Activated CD4-positive, CD25-positive, alpha-beta regulatory T cell treated with anti-CD3 and anti-CD28 coated beads, Interleukin-2, amount 50 U/mL, for 16 hours (primary cell): ENCODE data around the gene KIRREL3.

Experiments used
- DNase-seq: peaks from one replicate; pipeline ENCODE4 v3.0.0-alpha.2; 2020; ENCODE audit warnings: low read depth, low spot score

The KIRREL3 gene

DNA sequence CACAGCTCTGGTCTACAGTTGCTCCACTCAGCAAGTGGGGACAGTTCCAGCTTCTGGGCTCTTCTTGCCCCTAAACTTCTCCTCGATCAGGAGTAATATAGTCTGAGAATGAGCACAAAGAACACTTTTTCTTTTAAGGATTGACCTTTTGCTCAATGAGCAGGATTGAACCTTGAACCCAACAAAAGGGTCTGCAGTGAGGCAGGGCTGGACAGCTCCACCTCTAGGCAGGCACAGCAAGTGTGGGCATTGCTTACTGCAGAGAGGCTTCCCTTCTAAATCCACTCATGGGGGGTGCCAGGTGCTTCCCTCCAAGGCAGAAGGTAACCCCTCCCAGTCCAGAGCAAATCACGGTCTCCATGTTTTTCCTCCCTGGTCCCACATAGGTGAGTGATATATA, 365.6 kb downstream of the KIRREL3 start:
- no peak for DNase-seq

- DNase-seq: no peak
These were observed 367.2 kb downstream of the KIRREL3 start for GRCh38 chr11:126633330-126633729.

GRCh38 chr11:126630893-126631798, 369.4 kb downstream of the KIRREL3 start:
- no peak for DNase-seq

DNA sequence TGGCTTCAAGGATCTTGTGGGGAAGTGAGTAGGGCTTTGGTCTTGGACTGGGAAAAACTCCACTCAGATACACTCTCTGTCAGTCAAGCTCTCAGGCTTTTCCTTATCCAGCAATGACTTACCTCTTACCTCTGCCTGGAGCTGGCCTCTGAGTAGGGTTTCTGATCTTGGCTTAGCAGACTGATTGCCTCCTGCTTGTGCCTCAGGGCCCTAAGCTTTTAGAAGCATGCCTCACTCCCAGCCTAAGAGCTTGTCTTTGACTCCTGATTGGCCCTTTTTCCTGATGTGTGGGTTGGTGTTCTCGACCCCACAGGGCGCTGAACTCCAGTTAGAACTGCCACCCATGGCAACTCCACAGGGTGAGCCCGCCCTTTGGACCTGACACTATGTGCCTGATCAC, 370.1 kb downstream of the KIRREL3 start:
- DNase-seq: no peak

DNA sequence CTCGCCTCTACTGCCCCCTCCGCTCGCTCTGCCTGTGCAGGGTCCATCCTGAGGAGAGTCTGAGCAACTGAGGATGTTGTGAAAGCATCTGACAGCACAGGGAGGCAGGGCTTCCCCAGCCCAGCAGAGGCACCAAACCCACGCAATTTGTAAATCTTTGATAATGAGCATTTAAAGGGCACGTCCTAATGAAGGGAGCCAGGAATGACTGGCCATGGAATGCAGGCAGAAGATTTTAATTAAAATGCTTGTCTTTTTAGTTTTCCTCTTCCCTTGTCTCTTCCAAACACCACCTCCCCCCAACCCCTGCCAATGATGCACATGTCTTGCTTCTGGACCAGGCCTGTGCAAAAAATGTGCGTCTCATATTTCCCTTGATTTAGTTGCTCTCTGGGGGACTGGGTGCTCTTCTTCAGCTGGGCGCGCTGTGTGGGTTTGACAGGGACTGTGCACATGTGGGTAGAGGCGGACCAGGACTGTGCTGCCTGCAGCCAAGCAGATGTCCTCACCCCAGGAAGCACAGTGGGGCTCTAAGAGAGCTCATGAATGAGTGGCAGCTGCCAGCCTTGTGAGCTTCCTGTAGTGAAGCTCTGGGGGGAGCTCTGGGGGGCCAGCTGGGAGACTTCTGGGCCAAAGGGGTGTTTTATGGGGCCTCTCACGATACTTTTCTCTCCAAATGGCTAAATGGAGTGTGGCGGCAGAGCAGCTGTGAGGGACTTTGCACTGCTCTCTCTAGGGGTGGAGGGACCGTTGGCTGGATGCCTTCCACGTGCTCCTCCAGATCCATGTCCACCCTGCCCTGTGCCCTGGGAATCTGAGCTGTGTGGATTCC, 371.6 kb downstream of the KIRREL3 start:
- DNase-seq: no peak

DNA sequence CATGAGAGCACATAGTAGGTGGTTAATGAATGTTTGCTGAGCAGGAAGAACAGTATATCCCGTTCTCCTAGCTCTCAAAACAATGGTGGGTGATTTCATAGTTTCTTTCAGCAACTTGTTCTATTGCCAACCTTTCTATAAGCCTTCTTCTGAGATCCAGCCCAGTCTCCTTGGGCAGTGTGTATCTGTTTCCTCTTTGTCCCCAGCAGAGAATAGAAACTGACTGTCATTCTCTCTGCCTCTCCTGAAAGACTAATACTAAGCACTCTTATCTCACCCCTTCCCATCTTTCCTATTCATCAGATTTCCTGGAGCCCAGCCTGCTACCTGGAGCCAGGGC, 372.1 kb downstream of the KIRREL3 start:
- DNase-seq: no peak

DNA sequence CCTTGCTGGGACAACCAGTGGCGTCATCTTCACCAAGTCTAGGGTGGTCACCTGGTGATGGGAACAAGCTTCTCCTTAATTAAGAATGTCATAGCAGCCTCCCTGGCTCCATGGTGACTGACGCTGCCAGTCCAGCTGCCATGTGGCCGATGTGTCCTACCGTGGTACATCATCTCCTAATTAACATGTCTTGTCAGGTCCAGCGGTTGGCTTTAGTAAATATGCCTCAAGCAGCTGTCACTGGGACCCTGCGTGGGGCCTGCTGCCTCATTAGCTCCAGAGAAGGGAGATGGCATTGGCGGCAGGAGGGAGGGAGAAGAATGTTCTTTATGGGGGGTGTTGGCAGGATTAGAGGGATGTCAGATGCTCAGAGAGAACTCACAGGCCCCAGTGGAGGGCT, 373.1 kb downstream of the KIRREL3 start:
- no peak for DNase-seq

GRCh38 chr11:126624506-126624905, 376.1 kb downstream of the KIRREL3 start:
- no peak for DNase-seq

DNA sequence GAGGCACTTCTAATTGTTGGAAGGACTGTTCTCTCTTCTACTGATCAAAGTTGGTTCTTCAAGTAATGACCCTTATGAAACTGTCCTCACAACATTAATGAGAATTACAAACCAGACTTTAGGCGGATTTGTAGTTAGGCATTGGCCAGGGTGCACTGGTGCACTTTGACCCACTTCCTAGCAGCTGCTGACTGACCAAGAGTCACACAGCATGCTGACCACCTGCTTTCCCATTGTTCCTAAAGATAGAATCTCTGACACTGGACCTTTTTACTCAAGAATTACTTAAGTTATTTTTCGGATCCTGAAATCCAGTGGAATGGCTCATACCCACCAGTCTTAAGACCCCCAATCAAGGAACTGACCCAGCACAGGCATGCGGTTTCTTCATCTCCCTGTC, 381.1 kb downstream of the KIRREL3 start:
- no peak for DNase-seq

DNA sequence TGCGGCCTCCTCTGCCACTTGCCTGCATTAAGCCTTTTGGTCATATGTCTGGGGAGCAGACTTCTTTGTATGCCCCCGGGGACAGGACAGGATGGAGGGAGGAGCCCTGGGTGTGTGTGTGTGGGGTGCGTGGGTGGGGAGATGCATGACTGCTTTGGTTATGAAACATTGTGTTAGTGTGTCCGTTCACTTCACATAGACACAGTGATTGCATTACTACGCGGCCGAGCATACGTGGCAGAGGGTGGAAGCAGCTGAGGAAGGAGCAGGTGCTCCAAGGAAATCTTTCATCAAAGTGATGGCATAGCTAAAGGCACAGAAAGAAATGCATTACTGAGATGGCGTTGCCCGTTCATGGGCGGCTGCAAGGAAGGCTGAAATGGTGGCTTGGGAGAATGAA, 384.7 kb downstream of the KIRREL3 start:
- no peak for DNase-seq

GRCh38 chr11:126613272-126613671, 387.3 kb downstream of the KIRREL3 start:
- DNase-seq: no peak

- no peak for DNase-seq
These were observed 387.9 kb downstream of the KIRREL3 start for GRCh38 chr11:126612671-126613070.

DNA sequence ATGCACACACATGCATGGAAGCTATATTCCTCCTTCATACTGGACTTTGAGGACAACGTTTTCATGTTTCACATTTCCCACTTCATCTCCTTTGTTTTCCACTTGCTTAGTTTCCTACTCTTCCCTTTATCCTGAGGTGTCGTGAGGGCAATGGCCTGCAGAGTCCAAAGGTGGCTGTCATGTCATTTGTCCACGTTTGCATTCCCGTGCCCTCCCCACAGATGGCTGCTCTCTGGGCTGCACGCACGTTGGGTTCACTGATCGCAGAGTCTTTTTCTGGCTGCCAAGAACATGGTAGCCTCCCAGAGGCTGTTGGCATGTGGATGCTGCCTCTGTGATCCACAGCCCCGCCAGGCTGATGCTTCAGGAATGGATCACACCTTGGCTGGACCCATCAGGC, 389.1 kb downstream of the KIRREL3 start:
- no peak for DNase-seq

GRCh38 chr11:126608658-126609057, 391.9 kb downstream of the KIRREL3 start:
- no peak for DNase-seq

DNA sequence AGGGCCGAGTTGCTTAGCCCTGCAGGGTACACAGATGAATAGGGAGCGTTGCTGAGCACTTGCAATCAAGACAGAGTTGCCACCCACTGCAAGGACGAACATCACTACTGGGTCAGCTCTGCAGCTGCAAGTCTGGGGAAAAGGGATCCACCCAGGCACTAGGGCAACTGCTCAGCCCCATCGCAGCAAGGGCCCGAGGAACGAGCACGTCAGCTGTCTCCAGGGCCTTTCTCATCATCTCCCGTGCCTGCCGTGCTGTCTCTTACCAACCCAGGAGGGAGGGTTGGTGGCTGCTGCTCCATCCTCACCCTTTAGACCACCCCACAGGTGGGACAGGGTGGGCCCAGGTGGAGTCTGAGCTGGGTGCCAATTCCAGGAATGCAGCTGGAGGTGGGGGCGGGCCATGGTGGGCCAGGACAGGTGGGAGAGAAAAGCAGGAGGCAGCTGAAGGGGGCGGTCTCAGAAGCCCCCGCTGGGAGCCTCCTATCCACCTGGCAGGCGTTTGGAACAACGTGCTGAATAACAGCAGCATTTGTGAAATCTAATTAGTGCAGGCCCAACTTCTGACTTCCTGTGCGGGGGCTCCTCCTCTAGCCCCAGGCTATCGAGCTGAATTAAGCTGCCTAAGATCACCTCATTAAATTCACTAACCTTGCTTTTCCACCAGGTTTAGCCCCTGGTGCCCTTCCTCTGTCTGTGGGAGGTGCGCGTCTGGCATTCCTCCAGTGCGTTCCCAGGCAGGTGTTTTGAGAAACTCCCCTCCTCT, 392.6 kb downstream of the KIRREL3 start:
- DNase-seq: no peak

DNA sequence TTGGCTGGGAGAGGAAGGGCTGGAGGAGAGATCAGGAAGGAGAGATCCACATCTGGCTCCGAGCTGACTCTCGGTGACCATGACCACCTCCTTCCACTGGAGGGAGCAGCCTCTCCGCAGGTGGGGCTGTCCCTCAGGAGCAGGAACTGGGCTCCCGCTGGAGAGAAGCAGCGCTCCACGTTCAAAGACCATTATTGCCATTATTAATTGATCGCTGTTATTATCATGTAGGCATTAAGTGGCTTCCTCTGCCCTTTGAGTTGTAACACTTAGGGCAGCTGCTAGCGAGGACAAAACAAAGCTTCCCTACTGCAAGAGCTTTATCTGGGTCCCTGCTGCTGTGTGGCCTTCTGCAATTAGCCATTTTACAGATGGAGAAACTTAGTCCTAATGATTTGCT, 393.2 kb downstream of the KIRREL3 start:
- no peak for DNase-seq

GRCh38 chr11:126606484-126606883, 394.1 kb downstream of the KIRREL3 start:
- no peak for DNase-seq

DNA sequence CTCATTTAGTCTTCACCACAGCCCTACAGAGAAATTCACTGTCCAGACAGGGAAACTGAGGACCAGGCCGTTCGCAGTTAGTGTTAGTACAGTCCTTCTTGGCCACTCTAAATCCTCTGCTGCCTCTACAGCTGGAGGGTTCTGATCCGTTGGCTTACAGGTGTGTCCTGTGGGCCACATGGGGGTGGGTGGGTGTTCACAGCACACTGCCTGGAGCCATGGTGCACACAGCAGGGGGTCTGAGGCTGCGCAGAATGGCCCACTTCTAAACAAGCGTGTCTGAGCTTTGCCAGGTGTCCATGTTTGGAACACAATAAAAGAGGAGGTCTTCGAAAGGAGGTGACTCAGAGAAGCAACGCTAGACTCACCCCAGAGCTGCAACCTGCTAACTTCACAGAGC, 396.1 kb downstream of the KIRREL3 start:
- DNase-seq: no peak

GRCh38 chr11:126603486-126603885, 397.1 kb downstream of the KIRREL3 start:
- no peak for DNase-seq

- no peak for DNase-seq
These were observed 397.6 kb downstream of the KIRREL3 start for GRCh38 chr11:126602993-126603392.

- DNase-seq: no peak
These were observed 398.1 kb downstream of the KIRREL3 start for GRCh38 chr11:126602349-126602940.
